Suppressor macrophage treated with lipopolysaccharide for 4 hours (primary cell): ENCODE measurements around the gene PAXX.

Experiments
- DNase-seq: peaks from one replicate; pipeline ENCODE4 v3.0.0-alpha.2; 2020

Gene PAXX

DNA sequence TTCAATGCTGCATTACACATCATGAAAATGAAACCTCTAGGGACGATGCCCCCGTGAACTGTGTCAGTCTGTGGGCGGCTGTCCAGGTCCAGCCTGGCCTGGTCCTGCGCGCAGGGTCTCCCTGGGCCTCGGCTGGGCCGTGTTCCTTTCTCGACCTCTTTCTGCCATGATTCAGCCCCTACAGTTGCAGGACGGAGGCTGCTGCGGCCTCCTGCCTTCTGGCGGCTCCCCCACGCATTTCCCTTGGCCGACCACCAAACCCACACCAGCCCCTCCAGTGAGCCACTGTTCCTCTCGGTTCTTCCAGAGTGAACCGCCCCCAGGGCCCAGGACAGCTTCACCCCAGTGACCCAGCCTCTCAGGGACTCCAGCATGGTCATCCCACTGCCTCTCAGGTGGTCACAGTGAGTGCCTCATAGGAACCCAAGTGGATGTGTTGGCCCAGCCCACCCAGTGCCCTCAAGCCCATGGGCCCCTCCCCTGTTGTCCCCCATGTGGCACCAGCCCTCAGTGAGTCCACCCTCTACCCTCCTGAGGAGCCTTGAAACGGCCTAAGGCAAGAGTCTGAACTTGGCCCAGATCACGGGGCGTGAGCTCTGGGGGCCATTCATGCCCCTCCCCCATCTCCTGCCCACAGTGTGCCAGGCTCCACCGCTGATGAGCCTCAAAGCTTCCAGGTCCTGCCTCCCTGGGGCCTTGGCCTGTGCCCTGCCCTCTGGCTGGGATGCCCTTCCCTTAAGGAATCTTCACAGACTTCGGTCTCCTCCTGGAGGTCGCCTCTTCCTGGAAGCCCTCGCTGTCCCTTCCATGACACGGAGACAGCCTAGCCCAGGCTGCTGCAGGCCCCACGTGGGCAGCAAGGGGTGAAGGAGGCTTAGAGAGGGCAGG lies 14.1 kb downstream of the PAXX start:
- DNase-seq, result no peak

- no peak for DNase-seq
These were observed 15.0 kb downstream of the PAXX start for GRCh38 chr9:137007108-137007815.

GRCh38 chr9:137007816-137008270 lies 15.6 kb downstream of the PAXX start:
- no peak for DNase-seq

- no peak for DNase-seq
These were observed 16.1 kb downstream of the PAXX start for GRCh38 chr9:137008312-137008711.

- DNase-seq, result no peak
These were observed 17.0 kb downstream of the PAXX start for GRCh38 chr9:137009217-137009616.

- DNase-seq, result no peak
These were observed 17.9 kb downstream of the PAXX start for GRCh38 chr9:137009938-137010732.

DNA sequence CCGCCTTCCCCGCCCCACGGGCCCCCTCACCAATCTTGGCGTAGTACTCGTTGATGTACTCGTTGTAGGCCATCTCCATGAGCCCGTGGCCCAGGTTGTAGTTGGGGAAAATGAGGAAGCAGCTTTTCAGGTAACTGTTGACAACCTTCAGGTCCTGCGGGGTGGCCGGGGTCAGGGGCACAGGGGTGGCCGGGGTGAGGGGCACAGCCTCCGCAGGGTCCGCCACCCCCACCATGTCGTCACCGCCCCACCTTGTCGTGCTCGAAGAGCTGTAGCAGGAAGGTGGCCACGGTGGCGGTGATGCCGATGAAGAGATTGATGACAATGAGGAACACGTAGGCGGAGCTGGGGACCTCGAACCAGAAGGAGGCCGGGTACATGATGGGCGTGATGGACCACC lies 18.9 kb downstream of the PAXX start:
- DNase-seq, result no peak

- DNase-seq, result no peak
These were observed 19.9 kb downstream of the PAXX start for GRCh38 chr9:137011907-137012675.

- DNase-seq, result no peak
These were observed 20.7 kb downstream of the PAXX start for GRCh38 chr9:137012694-137013570.

DNA sequence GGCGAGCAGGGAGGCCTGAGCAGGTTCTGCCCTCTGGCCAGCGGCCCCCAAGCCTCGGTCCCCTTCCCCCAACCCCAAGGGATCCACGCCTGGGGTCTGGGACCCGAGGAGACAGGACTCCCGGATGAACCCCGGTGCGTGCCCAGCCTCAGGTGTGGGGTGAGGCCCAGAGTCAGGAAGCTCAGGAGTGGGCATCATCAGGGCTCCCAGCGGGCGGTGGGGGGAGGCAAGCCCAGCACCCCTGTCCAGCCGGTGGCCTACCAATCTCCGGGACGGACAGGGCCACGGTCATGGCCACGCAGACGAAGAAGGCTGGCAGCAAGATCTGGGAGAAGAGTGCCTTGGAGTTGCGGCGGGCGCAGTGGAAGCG lies 21.3 kb downstream of the PAXX start:
- DNase-seq, result no peak

- no peak for DNase-seq
These were observed 21.9 kb downstream of the PAXX start for GRCh38 chr9:137014166-137014565.

DNA sequence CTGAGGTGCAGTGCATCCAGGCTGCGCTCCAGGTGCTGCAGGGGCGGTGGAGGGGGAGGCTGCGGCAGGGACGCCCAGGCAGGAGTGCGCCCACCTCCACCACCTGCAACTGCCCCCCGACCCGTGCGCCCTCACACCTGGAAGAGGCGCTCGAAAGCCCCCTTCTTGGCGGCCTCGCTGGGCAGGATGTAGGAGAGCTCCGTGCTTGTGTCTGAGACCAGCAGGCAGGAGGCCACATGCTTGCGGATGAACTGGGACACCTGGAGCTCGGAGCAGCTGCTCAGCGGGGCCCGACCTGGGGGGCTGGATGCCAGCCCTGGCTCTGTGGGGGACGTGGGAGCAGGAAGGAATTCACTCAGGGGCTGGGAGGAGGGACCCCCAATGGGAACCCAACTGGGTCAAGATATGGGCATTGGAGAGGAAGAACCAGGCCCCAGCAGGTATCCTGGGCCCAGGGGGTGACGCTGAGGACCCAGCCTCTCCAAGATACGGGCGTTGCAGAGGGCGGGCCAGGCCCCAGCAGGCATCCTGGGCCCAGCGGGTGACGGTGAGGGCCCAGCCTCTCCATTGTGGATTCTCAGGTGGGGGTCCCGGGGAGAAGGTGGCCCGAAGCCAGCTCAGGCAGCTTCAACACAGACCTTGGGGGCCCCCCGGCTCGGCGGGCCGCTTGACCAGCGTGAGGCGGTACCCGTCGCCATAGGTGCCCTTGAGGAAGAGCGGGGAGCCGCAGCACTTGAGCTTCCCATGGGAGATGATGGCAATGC lies 22.7 kb downstream of the PAXX start:
- DNase-seq, result no peak

- DNase-seq, result no peak
These were observed 23.3 kb downstream of the PAXX start for GRCh38 chr9:137015540-137015930.

DNA sequence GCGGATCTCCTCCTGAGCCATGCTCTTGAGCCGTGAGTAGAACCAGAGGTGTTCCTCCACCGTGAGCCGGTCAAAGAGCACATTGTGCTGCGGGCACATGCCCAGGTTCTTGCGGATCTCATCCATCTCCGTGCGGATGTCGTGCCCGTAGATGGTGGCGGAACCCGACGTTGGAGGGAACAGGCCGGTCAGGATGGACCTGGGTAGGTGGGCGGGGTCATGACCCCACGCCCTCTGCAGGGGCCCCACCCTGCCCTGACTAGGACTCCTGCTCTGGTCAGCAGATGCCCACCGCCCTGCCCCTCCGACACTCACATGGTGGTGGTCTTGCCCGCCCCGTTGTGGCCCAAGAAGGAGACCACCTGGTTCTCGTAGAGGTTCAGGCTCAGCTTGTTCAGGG lies 23.8 kb downstream of the PAXX start:
- no peak for DNase-seq

GRCh38 chr9:137016436-137016835 lies 24.2 kb downstream of the PAXX start:
- no peak for DNase-seq

DNA sequence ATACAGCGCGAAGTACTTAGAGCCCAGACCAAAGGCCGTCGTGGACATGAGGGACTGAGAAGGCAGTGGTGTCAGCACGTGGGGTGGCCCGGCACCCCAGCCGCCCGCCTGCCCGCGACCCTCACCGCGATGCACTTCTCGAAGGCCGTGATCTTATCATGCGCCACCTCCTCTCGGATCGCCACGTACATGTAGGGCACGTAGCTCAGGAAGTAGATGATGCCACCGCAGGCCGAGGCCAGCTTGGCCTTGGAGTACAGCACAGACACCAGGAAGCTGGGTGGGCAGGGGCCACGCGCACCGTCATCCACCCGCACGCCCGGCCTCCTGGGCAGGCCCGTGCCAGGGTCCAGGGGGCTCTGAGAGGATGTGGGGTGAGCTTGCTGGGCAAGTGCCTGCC lies 24.8 kb downstream of the PAXX start:
- no peak for DNase-seq

DNA sequence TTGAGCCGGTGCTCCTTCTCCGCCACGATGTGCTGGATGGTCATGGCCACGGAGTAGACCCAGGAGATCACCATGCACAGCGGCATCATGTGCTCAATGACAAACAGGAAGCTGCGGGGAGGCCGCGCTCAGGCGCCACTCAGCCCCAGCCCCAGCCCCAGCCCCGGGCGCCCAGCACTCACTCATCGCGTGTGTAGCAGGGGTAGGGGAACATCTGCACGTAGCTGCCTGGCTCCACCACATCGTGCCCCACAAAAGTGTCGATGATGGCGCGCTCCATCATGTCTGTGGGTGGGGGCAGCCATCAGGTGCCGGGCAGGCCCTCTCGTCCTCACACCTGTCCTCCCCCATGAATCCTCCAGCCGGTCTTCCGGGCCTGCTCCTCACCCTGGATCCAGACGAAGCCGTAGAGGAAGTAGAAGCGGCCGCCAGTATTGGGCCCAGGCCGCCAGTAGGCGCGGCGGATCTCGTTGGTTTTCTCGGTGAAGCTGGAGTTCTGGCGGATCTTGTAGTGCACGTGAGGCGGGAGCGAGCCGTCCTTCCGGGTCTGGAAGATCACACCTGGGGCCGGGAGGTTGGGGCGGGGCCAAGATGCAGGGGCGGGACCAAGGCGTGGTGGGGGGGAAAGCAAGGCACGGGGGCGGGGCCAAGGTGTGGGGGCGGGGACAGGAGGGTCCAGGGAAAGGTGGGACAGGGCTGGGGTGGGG lies 25.7 kb downstream of the PAXX start:
- no peak for DNase-seq

GRCh38 chr9:137018761-137019559 lies 26.7 kb downstream of the PAXX start:
- no peak for DNase-seq
